ENCODE data around the gene PTPRN2.

PTPRN2 gene

GRCh38 chr7:158272091-158272490 lies 315.5 kb downstream of the PTPRN2 start:
- DNase-seq = no peak

DNA sequence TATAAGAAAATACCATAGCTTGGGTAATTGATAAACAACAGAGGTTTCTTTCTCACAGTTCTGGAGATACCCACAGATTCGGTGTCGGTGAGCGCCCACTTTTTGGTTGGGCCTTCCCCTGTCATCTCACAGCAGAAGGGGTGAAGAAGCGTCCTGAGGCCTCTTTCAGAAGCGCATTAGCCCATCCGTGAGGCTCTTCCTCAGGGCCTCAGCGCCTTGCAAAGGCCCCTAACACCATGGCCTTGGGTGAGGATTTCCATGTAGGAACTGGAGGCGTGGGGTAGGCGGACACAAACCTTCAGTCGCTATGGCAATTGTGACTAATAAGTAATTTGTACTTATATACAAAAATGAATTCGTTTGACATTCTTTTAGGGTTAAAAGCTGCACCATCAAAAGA lies 316.0 kb downstream of the PTPRN2 start:
- no peak for DNase-seq

GRCh38 chr7:158270856-158271413 lies 316.7 kb downstream of the PTPRN2 start:
- DNase-seq = no peak

DNA sequence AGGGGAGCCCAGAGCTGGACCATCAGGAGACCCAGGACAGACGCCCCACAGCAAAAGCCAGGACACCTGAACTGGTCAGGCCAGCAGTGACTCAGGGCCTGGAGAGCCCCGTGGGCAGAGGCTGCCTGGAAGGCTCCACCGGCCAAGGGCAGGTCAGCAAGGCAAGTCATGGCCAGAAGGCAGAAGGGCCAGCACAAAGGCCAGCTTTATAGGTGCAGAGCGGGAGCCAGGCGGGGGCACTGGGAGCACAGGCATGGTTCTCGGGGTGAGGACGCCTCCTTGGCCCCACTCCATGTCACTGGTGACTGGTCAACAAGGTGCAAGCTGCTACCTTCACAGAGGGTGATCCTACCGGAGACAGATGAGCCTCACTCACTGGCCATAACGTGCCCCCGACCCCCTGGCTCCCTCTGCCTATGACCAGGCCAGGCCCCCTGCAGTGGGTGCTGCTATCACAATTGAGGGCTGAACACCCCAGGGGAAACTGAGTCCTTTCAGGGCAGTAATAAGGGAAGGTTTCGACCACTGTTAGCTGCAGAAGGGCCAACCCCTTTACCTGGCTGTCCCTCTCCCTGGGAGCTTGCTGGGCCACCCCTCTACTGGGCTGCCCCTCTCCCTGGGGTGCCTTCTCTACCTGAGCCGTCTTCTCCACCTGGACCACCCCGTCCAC lies 317.4 kb downstream of the PTPRN2 start:
- DNase-seq = no peak

- no peak for DNase-seq
Observed at GRCh38 chr7:158268816-158269535, 318.6 kb downstream of the PTPRN2 start.

DNA sequence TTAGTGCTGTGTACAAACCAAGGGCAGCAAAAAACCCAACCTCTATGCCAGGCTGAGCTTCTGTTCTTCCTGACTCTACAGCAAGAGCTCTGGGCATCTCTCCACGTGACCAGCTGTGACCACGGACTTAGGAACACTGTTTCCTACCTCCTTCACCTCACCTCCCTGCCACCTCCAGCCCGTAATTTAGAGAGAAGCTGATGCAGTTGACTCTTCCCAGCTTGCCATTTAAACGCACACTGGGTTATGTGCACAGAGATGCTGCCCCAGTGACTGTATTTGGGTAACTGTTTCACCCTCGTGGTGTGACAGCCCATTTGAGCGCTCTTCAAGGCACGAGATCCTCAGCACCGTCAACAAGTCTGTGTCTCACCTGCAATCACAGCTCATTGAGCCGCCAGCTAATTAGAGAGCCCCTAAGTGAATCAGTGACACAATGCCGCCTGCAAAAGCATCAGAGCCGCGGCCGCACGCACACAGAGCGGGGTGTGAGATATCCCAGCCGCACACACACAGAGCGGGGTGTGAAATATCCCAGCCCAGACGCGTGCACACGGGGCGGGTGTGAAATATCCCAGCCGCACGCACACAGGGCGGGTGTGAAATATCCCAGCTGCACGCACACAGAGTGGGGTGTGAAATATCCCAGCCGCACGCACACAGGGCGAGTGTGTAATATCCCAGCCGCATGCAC lies 319.7 kb downstream of the PTPRN2 start:
- no peak for DNase-seq

GRCh38 chr7:158266817-158267741 lies 320.5 kb downstream of the PTPRN2 start:
- no peak for DNase-seq

DNA sequence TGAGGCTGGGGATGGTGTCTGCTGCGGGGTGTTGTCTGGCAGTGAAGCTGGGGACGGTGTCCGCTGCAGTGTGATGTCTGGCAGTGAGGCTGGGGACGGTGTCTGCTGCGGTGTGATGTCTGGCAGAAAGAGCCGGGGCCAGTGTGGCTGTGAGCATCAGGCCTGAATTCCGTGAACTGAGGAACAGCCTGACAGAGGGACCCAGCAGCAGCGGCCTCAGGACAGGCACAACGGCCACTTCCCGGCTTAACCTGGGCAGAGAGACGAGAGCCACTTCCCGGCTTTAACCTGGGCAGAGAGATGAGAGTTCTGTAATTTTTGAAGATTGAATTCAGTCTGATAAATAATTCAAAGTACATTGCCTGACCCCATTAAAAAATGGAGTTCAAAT lies 321.2 kb downstream of the PTPRN2 start:
- DNase-seq = no peak

- no peak for DNase-seq
Observed at GRCh38 chr7:158265743-158266080, 321.9 kb downstream of the PTPRN2 start.

GRCh38 chr7:158264881-158265742 lies 322.5 kb downstream of the PTPRN2 start:
- DNase-seq = no peak

DNA sequence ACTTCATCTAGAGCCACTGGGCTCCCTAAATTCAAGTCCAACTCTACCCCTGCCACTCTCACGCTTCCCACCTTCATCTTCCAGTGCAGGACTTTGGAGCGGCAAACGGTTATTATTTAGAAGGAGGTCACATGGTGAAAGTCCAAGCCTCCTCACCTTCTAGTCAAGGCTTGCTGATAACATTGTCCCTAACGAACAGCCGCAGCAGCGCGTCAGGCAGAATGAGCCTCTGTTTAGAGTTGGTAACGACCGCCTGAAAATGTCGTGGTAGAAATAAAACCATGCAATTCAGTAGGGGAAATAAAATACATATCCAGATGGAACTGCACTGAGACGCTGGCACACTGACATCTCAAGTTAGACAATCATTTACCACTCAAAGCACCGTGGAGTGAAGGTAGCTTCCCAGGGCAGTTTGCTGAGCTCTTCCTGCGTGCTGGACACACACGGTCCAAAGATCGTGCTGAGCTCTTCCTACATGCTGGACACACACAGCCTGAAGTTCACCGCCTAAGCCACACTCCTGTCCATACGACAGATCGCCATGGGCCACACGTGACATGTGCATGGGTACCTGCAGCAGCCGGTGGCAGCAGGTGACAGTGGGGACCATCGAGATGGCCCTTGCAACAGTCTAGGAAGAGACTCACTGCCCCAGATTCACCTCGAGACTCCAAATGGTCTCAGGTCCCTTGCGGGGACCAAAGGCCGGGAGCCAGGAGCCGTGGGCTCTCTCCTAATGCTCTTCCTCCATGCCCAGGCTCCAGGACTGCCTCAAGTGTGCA lies 323.5 kb downstream of the PTPRN2 start:
- DNase-seq = no peak

- DNase-seq = no peak
Observed at GRCh38 chr7:158263110-158263963, 324.3 kb downstream of the PTPRN2 start.

DNA sequence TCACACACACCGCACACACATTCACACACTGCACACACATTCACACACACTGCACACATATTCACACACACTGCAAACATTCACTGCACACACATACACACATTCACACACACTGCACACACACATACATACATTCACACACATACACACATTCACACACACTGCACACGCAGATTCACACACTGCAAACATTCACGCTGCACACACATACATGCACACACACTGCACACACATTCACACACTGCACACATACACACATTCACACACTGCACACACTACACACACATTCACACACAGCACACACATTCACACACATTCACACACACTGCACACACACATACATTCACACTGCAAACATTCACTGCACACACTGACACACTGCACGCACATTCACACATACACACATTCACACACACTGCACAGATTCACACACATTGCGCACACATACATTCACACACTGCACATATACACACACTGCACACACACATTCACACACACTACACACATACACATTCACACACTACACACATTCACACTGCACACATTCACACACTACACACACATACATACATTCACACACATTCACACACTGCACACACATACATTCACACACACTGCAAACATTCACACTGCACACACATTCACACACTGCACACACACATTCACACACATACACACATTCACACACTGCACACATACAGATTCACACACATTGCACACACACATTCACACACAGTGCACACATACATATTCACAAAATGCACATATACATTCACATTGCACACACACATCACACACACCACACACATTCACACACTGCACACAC lies 325.1 kb downstream of the PTPRN2 start:
- no peak for DNase-seq

DNA sequence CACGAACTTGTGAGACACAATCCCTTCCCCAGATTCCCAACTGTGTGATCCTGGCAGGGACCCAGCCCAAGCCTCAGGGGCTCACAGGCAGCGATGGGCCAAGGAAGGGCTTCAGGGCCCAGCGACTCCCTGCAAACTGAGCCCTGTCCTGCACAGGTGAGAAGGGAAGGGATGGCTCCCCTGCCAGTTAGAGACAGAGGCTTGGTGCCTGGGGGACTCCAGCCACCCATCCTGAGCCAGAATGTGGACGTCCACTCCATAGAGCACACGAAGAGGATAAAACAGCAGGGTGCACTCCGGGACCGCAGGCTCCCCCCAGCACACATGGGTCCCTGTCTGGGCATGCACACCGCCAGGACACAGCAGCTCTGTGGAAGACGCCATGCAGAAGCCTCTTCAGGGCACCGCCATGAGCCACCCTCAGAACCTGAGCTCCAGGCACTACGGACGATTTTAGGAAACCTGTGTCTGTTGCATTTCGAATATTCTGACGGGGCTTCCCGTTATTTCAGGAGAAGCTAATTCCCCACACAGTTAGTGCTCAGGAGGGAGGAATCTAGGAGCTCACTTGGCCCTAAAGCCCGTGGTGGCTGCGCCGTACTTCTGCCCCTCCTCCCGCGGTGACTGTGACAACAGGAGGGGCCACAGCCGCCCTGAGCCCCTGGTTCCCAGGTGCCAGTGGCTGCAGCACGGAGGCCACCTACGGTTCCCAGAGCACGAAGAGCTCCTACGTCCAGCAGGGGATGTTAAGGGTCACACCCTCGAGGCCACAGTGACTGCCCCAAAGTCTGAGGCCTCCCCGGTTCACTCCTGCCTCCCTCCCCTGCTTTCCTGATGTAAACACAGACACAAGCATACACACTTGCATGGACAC lies 326.0 kb downstream of the PTPRN2 start:
- DNase-seq = no peak

GRCh38 chr7:158260567-158261361 lies 326.9 kb downstream of the PTPRN2 start:
- no peak for DNase-seq

DNA sequence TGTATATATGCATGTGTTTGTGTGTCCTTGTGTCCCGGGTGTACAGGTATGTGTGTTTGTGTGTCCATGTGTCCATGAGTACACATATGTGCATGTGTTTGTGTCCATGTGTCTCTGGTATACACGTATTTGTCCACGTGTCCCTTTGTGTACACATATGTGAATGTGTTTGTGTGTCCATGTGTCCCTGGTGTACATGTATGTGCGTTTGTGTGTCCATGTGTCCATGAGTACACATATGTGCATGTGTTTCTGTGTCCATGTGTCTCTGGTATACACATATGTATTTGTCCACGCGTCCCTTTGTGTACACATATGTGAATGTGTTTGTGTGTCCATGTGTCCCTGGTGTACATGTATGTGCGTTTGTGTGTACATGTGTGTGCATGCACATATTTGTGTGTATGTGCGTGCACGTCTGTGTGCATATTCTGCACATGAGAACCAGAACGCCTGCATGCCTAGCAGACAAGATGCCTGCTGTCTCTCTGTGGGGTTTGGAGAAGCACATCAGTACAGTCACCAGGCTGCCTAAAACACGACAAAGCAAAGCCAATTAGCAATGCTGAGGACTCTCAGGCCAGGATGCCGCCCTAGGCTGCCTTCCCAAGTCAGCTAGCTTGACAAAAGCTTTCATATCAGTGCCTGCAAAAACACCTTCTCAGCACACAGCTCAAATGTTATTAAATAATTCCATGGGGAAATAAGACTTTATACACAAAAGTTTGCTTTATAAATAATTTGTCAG lies 327.8 kb downstream of the PTPRN2 start:
- no peak for DNase-seq
